H1 (cell line): ENCODE data around the gene MAB21L3. TPM values are rescaled to one million over a fixed set of nuclear protein-coding genes. Genes with fewer than 3 reads are reported as not detected.

Experiments used
- KDM5A ChIP-seq: fragments of 200-600 bp; IDR thresholded peaks from 2 replicates; pipeline ENCODE4 v1.7.1; 2012; ENCODE audit warnings: mild to moderate bottlenecking, low read length, inconsistent platforms, mixed read lengths
- polyA plus RNA-seq, 7 experiments: library from polyadenylated mRNA; depleted of rRNA in 3 of 7; stranded (reverse) in 5 of 7; unstranded in 2 of 7; fragments of >200 nt in 5 of 7; fragments of 200-250 nt in 2 of 7; gene quantifications; 1 replicate in 5 of 7; 2 replicates in 1 of 7; 4 replicates in 1 of 7; pipeline versions ENCODE4 v1.2.1 to v1.2.3, GENCODE V29; 2011 to 2013; ENCODE audit warnings: missing spikeins in 2 of 7, mixed read lengths in 2 of 7
- total RNA-seq: library from RNA; stranded (reverse); fragmentation: NEBNext Ultra II Directional; extraction: Animal tissue kit (Norgen Biotek cat#: 25700); gene quantifications from 2 replicates; pipeline ENCODE4 v1.2.1, GENCODE V29; 2021
- TF ChIP-seq, protein P1 (sequence below): fragments of 300-600 bp; sonication (generic); IDR thresholded peaks from 2 replicates; pipeline ENCODE4 v1.7.1; 2012; ENCODE audit warnings: low read length, moderate library complexity, mild to moderate bottlenecking, inconsistent platforms; ENCODE audit not compliant: insufficient replicate concordance

Gene MAB21L3
- total and polyA plus RNA-seq, 2 of the 8 experiments (the other 6 are each of a cell fraction or from before 2014, with no cell fraction given) = not detected

DNA sequence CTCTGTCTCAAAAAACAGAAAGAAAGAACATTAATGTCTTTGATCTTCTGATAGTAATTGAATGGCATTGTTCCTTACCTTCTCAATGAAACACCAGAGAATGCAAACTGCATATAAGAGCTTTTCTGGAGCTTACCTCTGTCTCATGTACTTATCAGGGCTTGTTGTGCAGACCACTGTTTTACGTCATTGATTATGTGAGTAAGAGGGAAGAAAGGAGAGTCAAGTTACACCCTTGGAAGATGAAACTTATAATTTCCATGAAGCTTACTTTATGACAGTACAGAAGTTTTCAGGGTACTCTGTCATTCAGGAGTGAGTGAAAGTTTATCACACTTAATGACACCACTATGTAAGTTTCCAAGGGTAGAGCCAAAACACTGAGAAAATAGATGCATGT is 49.0 kb upstream of the MAB21L3 start (continued):
- TF ChIP-seq, protein P1, sequence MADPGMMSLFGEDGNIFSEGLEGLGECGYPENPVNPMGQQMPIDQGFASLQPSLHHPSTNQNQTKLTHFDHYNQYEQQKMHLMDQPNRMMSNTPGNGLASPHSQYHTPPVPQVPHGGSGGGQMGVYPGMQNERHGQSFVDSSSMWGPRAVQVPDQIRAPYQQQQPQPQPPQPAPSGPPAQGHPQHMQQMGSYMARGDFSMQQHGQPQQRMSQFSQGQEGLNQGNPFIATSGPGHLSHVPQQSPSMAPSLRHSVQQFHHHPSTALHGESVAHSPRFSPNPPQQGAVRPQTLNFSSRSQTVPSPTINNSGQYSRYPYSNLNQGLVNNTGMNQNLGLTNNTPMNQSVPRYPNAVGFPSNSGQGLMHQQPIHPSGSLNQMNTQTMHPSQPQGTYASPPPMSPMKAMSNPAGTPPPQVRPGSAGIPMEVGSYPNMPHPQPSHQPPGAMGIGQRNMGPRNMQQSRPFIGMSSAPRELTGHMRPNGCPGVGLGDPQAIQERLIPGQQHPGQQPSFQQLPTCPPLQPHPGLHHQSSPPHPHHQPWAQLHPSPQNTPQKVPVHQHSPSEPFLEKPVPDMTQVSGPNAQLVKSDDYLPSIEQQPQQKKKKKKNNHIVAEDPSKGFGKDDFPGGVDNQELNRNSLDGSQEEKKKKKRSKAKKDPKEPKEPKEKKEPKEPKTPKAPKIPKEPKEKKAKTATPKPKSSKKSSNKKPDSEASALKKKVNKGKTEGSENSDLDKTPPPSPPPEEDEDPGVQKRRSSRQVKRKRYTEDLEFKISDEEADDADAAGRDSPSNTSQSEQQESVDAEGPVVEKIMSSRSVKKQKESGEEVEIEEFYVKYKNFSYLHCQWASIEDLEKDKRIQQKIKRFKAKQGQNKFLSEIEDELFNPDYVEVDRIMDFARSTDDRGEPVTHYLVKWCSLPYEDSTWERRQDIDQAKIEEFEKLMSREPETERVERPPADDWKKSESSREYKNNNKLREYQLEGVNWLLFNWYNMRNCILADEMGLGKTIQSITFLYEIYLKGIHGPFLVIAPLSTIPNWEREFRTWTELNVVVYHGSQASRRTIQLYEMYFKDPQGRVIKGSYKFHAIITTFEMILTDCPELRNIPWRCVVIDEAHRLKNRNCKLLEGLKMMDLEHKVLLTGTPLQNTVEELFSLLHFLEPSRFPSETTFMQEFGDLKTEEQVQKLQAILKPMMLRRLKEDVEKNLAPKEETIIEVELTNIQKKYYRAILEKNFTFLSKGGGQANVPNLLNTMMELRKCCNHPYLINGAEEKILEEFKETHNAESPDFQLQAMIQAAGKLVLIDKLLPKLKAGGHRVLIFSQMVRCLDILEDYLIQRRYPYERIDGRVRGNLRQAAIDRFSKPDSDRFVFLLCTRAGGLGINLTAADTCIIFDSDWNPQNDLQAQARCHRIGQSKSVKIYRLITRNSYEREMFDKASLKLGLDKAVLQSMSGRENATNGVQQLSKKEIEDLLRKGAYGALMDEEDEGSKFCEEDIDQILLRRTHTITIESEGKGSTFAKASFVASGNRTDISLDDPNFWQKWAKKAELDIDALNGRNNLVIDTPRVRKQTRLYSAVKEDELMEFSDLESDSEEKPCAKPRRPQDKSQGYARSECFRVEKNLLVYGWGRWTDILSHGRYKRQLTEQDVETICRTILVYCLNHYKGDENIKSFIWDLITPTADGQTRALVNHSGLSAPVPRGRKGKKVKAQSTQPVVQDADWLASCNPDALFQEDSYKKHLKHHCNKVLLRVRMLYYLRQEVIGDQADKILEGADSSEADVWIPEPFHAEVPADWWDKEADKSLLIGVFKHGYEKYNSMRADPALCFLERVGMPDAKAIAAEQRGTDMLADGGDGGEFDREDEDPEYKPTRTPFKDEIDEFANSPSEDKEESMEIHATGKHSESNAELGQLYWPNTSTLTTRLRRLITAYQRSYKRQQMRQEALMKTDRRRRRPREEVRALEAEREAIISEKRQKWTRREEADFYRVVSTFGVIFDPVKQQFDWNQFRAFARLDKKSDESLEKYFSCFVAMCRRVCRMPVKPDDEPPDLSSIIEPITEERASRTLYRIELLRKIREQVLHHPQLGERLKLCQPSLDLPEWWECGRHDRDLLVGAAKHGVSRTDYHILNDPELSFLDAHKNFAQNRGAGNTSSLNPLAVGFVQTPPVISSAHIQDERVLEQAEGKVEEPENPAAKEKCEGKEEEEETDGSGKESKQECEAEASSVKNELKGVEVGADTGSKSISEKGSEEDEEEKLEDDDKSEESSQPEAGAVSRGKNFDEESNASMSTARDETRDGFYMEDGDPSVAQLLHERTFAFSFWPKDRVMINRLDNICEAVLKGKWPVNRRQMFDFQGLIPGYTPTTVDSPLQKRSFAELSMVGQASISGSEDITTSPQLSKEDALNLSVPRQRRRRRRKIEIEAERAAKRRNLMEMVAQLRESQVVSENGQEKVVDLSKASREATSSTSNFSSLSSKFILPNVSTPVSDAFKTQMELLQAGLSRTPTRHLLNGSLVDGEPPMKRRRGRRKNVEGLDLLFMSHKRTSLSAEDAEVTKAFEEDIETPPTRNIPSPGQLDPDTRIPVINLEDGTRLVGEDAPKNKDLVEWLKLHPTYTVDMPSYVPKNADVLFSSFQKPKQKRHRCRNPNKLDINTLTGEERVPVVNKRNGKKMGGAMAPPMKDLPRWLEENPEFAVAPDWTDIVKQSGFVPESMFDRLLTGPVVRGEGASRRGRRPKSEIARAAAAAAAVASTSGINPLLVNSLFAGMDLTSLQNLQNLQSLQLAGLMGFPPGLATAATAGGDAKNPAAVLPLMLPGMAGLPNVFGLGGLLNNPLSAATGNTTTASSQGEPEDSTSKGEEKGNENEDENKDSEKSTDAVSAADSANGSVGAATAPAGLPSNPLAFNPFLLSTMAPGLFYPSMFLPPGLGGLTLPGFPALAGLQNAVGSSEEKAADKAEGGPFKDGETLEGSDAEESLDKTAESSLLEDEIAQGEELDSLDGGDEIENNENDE = no peak
- TF ChIP-seq KDM5A = no peak
